ENCODE results near the gene GDPD3.

GDPD3 gene, protein sequence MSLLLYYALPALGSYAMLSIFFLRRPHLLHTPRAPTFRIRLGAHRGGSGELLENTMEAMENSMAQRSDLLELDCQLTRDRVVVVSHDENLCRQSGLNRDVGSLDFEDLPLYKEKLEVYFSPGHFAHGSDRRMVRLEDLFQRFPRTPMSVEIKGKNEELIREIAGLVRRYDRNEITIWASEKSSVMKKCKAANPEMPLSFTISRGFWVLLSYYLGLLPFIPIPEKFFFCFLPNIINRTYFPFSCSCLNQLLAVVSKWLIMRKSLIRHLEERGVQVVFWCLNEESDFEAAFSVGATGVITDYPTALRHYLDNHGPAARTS

DNA sequence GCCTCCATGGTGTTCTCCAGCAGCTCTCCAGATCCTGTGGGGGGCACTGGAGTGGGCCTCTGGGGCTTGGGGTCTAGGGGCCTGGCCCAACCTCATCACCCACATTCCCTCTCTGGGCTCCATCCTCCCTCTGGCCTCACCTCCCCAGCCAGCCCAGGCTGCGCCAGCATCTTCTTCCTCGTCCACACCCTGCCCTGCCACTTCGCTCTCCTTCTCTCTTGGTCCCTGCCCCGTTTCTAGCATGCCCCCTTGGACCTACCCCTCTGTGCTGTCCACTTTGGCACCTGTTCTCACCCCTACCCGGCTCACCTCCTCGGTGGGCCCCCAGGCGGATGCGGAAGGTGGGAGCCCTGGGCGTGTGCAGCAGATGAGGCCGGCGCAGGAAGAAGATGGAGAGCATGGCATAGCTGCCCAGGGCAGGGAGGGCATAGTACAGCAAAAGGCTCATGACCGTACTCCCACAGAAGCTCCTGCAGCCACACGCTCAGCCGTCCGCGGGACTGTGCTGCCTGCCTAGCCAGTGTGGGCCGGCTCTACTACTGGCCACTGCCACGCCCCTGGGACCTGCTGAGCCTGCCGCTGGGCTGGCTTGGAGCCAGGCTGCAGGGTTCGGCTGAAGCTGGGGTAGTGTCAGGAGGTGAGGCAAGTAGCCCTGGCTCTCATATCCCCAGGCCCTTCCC lies at the start of gene GDPD3:
Gene GDPD3 (minus strand): TSS at position 507 of the 680 bp plus-strand sequence. CDS start 59 bp downstream, at position 448.
- no peak for DNase-seq (ENCODE audit: extremely low read depth in 1 of 2, low read depth in 1 of 2)

DNA sequence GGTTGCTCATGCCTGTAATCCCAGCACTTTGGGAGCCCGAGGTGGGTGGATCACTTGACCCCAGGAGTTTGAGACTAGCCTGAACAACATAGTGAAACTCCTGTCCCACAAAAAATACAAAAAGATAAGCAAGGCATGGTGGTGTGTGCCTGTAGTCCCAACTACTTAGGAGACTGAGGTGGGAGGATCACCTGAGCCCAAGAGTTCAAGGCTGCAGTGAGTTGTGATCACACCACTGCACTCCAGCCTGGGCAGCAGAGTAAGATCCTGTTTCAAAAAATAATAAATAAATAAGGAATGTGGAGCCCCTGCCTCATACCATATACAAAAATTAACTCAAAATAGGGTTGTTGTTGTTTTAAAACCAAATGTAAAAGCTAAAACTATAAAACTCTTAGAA lies 43.9 kb upstream of the GDPD3 start:
- DNase-seq (ENCODE audit: extremely low read depth in 1 of 2, low read depth in 1 of 2) = no peak

DNA sequence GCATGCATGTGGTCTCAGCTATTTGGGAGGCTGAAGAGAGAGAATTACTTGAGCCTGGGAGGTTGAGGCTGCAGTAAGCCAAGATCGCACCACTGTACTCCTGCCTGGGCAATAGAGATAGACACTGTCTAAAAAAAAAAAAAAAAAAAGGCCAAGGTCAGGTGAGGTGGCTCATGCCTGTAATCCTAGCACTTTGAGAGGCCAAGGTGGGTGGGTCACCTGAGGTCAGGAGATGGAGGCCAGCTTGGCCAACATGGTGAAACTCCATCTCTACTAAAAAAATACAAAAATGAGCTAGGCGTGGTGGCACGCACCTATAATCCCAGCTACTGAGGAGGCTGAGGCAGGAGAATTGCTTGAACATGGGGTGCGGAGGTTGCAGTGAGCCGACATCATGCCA lies 41.9 kb upstream of the GDPD3 start:
- DNase-seq (ENCODE audit: extremely low read depth in 1 of 2, low read depth in 1 of 2) = no peak

DNA sequence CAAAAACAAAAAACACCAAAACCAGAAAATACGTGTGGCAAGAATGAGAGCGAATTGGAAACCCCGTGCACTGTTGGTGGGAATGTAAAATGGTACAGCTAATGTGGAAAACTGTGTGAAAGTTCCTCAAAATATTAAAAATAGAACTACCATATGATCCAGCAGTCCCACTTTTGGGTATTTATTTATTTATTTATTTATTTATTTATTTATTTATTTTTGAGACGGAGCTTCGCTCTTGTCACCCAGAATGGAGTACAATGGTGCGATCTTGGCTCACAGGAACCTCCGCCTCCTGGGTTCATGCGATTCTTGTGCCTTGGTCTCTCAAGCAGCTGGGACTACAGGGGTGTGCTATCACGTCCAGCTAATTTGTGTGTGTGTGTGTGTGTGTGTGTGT lies 39.2 kb upstream of the GDPD3 start:
- no peak for DNase-seq (ENCODE audit: extremely low read depth in 1 of 2, low read depth in 1 of 2)

DNA sequence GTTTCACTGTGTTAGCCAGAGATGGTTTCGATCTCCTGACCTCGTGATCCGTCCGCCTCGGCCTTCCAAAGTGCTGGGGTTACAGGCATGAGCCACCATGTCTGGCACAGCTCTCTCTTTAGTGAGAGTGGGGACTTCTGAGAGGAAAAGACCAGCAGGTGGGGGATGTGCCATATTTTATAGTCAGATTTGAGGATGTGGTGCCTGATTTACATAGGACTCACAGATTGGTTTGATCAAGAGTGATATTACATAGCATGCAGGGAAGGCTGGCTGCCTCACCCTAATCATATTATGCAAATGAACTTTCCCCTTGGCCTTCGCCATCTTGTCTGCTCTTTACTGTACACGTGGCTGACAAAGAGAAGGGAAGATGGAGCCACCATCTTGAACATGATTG lies 37.8 kb upstream of the GDPD3 start:
- DNase-seq (ENCODE audit: extremely low read depth in 1 of 2, low read depth in 1 of 2) = no peak

DNA sequence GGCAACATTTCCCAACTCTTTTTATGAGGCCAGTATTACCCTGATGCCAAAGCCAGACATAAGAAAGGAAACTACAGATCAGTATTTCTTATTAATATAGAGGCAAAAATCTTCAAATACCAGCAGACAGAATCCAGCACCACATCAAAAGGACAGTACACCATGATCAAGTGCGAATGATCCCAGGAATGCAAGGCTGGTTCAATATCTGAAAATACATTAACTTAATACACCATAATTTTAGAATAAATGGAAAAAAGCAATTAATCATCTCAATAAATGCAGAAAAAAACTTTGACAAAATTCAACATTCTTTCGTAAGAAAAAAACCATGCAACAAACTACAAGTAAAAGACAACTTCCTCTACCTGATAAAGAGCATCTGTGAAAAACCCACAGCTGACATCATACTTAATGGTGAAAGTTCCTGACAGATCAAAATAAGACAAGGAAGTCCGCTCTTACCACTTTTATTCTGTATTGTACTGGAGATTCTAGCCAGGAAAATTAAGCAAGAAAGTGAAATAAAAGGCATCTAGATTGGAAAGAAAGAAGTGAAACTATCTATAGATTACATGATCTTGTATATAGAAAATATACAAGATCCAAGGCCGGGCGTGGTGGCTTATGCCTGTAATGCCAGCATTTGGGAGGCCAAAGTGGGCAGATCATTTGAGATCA lies 36.1 kb upstream of the GDPD3 start:
- no peak for DNase-seq (ENCODE audit: extremely low read depth in 1 of 2, low read depth in 1 of 2)

DNA sequence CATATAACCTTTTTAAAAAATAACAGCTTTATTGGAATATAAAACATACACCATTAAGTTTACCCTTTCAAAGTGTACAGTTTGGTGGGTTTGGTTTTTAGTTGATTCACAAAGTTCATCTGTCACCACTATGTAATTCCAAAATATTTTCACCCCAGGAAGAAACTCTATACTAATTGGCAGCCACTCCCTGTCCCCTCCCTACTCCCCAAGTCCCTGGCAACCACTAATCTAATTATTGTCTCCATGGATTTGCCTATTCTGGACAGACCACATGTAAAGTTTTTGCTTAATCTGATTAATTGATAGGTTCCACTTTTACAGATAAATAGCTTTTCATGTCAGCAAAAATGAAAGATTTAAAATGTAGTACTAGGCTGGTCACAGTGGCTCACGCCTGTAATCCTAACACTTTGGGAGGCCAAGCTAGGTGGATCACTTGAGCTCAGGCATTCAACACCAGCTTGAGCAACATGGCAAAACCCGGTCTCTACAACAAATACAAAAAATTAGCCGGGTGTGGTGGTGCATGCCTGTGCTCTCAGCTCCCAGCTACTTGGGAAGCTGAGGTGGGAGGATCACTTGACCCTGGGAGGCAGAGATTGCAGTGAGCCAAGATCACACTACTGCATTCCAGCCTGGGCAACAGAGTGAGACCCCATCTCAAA lies 34.6 kb upstream of the GDPD3 start:
- no peak for DNase-seq (ENCODE audit: extremely low read depth in 1 of 2, low read depth in 1 of 2)

DNA sequence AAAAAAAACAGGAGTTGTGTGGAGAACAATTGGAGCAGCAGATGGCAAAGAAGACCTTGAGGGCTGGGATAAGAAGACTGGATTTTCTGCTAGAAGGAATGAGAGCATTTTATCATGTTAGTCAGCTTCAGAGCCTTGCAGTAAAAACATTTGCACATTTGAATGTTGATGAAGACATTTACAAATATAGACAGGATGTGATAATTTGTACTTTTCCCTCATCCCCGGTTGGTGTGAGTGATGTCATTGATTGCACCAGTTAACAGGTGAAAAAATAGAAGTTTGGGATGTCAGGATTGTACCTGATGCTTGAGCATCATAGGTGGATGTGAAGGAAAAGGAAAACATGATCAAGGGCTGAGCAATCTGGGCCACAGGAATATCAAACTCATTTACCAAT lies 32.3 kb upstream of the GDPD3 start:
- DNase-seq (ENCODE audit: extremely low read depth in 1 of 2, low read depth in 1 of 2) = no peak

DNA sequence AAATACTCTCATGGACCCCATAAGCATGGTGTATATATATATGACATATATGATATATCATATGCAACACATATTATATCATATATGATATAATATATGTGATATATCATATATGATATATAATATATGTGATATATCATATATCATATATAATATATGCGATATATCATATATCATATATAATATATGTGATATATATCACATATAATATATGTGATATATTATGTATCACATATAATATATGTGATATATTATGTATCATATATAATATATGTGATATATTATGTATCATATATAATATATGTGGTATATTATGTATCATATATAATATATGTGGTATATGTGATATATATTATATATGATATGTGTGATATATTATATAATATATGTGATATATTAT lies 31.6 kb upstream of the GDPD3 start:
- DNase-seq (ENCODE audit: extremely low read depth in 1 of 2, low read depth in 1 of 2) = no peak

DNA sequence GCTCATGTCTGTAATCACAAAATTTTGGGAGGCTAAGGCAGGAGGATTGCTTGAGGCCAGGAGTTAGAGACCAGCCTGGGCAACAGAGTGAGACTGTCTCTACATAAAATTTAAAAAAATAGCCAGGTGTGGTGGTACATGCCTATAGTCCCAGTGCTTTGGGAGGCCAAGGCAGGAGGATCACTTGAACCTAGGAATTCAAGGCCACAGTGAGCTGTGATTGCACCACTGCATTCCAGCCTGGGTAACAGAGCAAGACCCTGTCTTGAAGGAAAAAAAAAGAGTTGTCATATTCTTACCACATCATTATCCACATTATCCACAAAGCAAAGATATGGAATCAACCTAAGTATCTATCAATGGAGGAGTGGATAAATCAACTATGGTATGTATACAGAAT lies 30.7 kb upstream of the GDPD3 start:
- no peak for DNase-seq (ENCODE audit: extremely low read depth in 1 of 2, low read depth in 1 of 2)

DNA sequence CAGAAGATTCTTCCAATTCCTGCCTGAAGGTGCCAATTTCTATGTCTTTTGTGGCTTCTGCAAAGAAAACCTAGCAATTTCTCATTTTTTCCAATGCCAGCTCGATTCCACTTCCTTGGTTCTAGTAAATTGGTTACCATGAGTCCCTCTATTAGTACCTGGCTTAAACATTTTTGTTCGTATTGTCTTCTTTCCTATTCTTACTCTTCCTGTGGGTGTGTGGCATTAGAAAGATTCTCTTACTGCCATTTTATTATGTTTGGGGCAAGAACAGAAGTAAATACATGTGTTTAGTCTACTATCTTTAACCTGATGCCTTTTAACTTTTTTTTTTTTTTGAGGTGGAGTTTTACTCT lies 30.0 kb upstream of the GDPD3 start:
- DNase-seq (ENCODE audit: extremely low read depth in 1 of 2, low read depth in 1 of 2) = no peak

DNA sequence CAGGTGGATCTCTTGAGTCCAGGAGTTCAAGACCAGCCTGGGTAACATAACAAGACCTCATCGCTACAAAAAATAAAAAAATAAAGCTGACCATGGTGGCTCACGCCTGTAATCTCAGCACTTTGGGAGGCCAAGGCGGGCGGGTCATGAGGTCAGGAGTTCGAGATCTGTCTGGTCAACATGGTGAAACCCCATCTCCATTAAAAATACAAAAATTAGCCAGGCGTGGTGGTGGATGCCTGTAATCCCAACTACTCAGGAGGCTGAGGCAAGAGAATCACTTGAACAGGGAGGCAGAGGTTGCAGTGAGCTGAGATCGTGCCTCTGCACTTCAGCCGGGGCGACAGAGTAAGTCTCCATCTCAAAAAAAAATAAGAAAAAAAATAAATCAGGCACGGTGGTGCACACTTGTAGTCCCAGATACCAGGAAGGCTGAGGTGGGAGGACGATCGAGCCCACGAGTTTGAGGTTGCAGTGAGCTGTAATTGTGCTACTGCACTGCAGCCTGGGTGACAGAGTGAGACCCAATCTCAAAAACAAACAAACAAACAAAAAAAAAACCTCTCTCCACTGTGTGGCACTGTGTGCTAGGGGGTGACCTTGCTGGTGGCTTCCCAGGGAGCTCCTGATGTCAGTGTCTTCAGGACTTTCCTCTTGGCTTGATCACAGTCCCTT lies 29.5 kb upstream of the GDPD3 start:
- no peak for DNase-seq (ENCODE audit: extremely low read depth in 1 of 2, low read depth in 1 of 2)

DNA sequence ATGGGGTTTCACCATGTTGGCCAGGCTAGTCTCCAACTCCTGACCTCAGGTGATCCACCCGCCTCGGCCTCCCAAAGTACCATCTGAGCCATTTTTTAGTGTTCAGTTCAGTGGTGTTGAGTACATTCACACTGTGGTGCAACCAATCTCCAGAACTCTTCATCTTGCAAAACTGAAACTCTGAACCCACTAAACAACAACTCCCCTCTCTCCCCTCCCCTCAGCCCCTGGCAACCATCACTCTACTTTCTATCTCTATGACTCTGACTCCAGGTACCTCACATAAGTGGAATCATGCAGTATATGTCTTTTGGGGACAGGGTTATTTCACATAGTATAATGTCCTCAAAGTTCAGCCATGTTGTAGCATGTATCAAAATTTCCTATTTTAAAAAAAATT lies 28.4 kb upstream of the GDPD3 start:
- DNase-seq (ENCODE audit: extremely low read depth in 1 of 2, low read depth in 1 of 2) = no peak

DNA sequence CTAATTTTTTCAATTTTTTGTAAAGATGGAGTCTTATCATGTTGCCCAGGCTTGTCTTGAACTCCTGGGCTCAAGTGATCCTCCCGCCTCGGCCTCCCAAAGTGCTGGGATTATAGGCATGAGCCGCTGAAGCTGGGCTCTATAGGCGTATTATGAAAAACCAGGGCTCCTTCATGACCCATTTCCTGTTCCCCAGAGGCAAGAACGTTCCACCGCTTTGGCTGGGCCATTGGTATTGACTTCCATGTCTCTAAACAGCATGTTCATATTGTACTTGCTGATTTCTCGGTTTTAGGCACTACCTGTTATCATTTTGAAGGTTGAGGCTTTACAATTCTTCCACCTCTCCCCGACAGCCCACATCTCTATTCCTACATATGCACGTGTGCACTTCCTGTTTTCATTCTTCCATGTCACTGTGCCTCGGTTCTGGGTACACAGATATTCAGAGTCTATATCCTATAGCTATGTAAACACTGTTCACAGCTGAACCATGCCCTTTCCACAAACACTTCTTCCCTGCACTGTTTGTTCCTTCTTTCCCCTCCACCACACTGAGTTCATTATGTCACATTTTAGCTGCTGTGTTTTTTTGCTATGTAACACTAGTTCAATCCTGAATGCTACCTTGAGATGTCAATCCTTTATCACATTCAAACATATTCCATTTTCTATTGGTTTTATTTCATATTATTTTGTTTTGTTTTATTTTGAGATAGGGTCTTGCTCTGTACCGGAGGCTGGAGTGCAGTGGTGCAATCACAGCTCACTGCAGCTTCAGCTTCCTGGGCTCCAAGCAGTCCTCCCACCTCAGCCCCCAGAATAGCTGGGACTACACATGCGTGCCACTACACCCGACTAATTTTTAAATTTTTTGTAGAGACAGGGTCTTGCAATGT lies 26.5 kb upstream of the GDPD3 start:
- DNase-seq (ENCODE audit: extremely low read depth in 1 of 2, low read depth in 1 of 2) = no peak

DNA sequence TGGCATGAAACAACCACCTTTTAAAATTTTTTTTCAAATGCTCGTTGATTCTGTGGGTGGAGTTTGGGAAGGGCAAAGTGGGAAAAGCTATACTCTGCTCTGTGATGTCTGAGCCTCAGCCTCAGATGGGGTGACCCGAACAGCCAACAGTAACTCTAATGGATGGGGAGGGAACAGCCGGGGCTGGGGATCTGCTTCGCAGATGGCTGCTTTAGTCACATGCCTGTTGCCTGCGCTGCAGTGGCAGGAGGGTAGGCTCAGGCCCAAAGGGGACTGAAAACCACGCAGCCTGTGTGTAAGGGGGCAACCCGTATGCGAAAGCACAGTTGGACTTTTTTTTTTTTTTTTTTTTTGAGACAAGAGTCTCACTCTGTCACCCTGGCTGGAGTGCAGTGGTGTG lies 24.6 kb upstream of the GDPD3 start:
- no peak for DNase-seq (ENCODE audit: extremely low read depth in 1 of 2, low read depth in 1 of 2)

DNA sequence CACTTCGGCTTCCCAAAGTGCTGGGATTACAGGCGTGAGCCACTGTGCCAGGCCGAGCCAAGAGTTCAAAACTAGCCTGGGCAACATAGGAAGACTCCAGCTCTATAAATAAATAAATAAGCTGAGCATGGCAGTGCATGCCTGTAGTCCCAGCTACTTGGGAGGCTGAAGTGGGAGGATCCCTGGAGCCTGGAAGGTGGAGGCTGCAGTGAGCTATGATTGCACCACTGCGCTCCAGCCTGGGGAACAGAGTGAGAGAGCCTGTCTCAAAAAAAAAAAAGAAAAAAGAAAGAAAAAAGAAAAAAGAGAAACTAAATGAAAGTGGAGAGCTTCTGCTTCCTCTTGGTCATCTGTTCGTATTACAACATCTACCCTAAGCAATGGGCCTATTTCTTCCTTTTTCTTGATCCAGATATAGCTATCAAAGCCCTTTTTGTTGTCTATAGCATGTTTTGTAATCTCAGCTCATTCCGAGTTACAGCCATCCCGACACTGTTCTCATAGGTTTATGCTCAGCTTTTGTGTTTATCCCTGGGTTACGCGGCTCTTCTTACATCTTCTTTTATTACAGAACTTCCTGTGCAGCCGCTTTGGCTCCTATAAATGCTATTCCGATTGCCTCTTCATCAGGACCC lies 23.8 kb upstream of the GDPD3 start:
- no peak for DNase-seq (ENCODE audit: extremely low read depth in 1 of 2, low read depth in 1 of 2)

DNA sequence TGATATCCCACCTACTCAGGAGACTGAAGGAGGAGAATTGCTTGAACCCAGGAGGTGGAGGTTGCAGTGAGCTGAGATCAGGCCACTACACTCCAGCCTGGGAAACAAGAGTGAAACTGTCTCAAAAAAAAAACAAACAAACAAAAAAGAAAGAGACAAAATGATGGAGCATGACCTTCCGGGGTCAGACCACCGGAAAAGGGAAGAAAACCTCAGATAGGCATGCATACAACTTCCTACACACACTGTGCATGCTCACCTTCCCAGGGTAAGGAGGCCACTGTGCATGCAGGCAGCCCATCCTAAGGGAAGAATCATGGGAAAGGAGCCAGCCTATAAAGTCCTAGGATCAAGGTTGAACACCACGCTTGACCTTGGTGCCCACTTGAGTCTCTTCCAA lies 19.3 kb upstream of the GDPD3 start:
- DNase-seq (ENCODE audit: extremely low read depth in 1 of 2, low read depth in 1 of 2) = no peak

DNA sequence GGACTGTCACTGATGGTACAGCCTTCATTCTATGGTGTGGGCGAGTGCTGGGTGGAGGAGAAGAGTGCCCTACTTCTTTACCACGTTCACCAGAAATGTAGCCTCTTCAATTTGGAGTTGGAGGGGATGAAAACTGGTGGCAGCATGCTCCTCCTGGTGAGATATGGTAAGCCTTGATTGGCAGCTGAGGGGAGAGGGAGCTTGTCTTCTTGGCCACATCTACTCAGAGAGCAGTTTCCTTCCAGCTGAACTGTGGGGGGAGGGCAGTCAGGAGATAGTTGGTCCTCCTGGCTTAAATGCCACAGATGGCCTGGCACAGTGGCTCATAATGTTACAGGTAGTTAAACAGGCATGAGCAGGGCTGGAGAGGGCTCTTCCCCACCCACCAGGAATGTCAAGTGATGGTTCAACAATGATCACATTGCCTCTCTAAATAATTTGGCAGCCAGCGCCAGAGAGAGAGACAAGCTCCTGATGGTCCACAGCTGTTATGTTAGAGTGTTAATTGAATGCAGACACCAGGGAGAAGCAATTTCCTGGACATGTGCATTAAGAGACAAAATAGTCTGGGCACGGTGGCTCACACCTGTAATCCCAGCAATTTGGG lies 18.6 kb upstream of the GDPD3 start:
- DNase-seq (ENCODE audit: extremely low read depth in 1 of 2, low read depth in 1 of 2) = no peak

DNA sequence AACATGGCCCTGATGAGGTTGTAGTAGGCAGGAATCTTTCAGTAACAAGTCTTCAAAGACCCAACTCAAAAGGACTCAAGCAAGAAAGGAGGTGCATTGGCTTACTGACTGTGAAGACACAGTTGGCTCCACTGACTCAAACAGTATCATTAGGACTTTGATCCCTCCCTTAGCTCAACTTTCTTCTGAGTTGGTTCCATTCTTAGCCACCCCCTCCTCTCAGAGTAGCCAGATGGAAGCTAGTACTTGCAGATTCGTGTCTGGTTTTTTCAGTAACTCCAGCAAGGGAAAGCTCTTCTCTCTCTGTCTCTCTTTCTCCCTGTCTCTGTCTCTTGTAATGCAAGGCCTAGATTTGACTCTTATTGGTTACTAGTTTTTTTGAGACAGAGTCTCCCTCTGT lies 14.7 kb upstream of the GDPD3 start:
- no peak for DNase-seq (ENCODE audit: extremely low read depth in 1 of 2, low read depth in 1 of 2)
